CD4-positive, alpha-beta memory T cell (primary cell): ENCODE measurements around the gene MACF1. TPM values are rescaled to one million over a fixed set of nuclear protein-coding genes. Genes with fewer than 3 reads are reported as not detected.

ENCODE experiments used
- CTCF ChIA-PET: fragments of 350-600 bp; sonication (Branson Sonifier 250); formaldehyde crosslinking; loops from one replicate; lab custom pipeline; 2021; ENCODE audit warnings: inconsistent platforms; ENCODE audit not compliant: partially characterized antibody; lab: Charles Lee
- POLR2A ChIA-PET: fragments of 350-600 bp; sonication (Branson Sonifier 250); formaldehyde crosslinking; loops from one replicate; lab custom pipeline; 2021; ENCODE audit not compliant: partially characterized antibody; lab: Charles Lee
- DNase-seq, 5 donors: peaks; one replicate each; pipeline versions ENCODE4 v3.0.0 to v3.0.0-alpha.2; 2020 to 2022; ENCODE audit warnings: mixed read lengths in 1 of 5
- H3K27ac ChIP-seq: one replicate; pipeline ENCODE4 v1.7.0; 2013; ENCODE audit warnings: low read depth, low read length
- H3K27me3 ChIP-seq: 2 replicates; pipeline ENCODE4 v1.7.0; 2013; ENCODE audit warnings: mild to moderate bottlenecking, low read length, moderate library complexity; ENCODE audit not compliant: insufficient read depth
- H3K36me3 ChIP-seq: 2 replicates; pipeline ENCODE4 v1.7.0; 2013; ENCODE audit warnings: mild to moderate bottlenecking, low read length, moderate library complexity; ENCODE audit not compliant: insufficient read depth
- H3K4me1 ChIP-seq: 2 replicates; pipeline ENCODE4 v1.7.0; 2013; ENCODE audit warnings: mild to moderate bottlenecking, low read length, moderate library complexity; ENCODE audit not compliant: insufficient read depth
- H3K4me3 ChIP-seq, 2 donors: one replicate each; pipeline ENCODE4 v1.7.0; 2013; ENCODE audit warnings: low read length in 2 of 2, mild to moderate bottlenecking in 1 of 2
- H3K9me3 ChIP-seq, 2 donors: one replicate each; pipeline ENCODE4 v1.7.0; 2013; ENCODE audit warnings: low read length in 2 of 2, control low read depth in 1 of 2; ENCODE audit not compliant: control insufficient read depth in 1 of 2
- H3K27ac Mint-ChIP-seq, 7 donors: one replicate each; pipeline ENCODE4 v1.8.0; 2020 to 2021; ENCODE audit warnings: mixed read lengths in 7 of 7, mild to moderate bottlenecking in 6 of 7, inconsistent platforms in 3 of 7, moderate library complexity in 3 of 7
- H3K27me3 Mint-ChIP-seq, 2 donors: one replicate each; pipeline ENCODE4 v1.8.0; 2020 to 2021; ENCODE audit warnings: mixed read lengths in 2 of 2
- H3K36me3 Mint-ChIP-seq, 2 donors: one replicate each; pipeline ENCODE4 v1.8.0; 2020 to 2021; ENCODE audit warnings: mixed read lengths in 2 of 2, inconsistent platforms in 1 of 2, mild to moderate bottlenecking in 1 of 2
- H3K4me1 Mint-ChIP-seq, 4 donors: one replicate each; pipeline ENCODE4 v1.8.0; 2020 to 2021; ENCODE audit warnings: mixed read lengths in 4 of 4, mild to moderate bottlenecking in 1 of 4
- H3K4me3 Mint-ChIP-seq, 8 donors: one replicate each; pipeline ENCODE4 v1.8.0; 2020 to 2021; ENCODE audit warnings: mixed read lengths in 8 of 8, mild to moderate bottlenecking in 7 of 8, moderate library complexity in 6 of 8, inconsistent platforms in 3 of 8
- H3K9me3 Mint-ChIP-seq, 8 donors: one replicate each; pipeline ENCODE4 v1.8.0; 2020 to 2021; ENCODE audit warnings: mixed read lengths in 8 of 8, mild to moderate bottlenecking in 5 of 8, inconsistent platforms in 3 of 8, moderate library complexity in 1 of 8
- intact Hi-C: fragments of 100-400 bp; cut with micrococcal nuclease; formaldehyde crosslinking; loops from one replicate; pipeline ENCODE4 v1.15.1; 2023
- polyA plus RNA-seq, 2 donors: library from polyadenylated mRNA; unstranded; fragments of 300-500 nt; fragmentation: Illumina TruSeq; gene quantifications; one replicate each; pipeline ENCODE4 v1.2.3, GENCODE V29; 2021
- total RNA-seq, 2 experiments: library from RNA; stranded (reverse); gene quantifications; one replicate each; pipeline ENCODE4 v1.2.3, GENCODE V29; 2021

MACF1 gene
- total and polyA plus RNA-seq, 4 experiments from 2014 or later: 6.8 to 387 (median 222) TPM

GRCh38 chr1:39407510-39407895, 203.0 kb downstream of the MACF1 start:
- Histone ChIP-seq H3K4me1 (peaks cover 63% of the 10 kb centered on the region), H3K4me3 (no peak overlapping the region), H3K27ac (no peak overlapping the region), H3K9me3 (no peaks in the 10 kb centered on the region), H3K36me3 (peaks cover 2% of the 10 kb centered on the region), H3K27me3 (no peaks in the 10 kb centered on the region)
- H3K9me3 Mint-ChIP-seq: peaks cover 0 to 1% (median 0%) of the 10 kb centered on the region in 8 donors
- H3K36me3 Mint-ChIP-seq: peaks cover 17 to 21% of the 10 kb centered on the region in 2 donors
- CTCF ChIA-PET: interaction anchor here (1.1 kb wide), 1 partner anchor 16 kb away, joined by 3 read pairs; no protein-coding TSS in a partner anchor
- DNase-seq: no peak
- peak overlapping the region; percentile 87 to 94 (median 92) for H3K4me3 Mint-ChIP-seq
- H3K27me3 Mint-ChIP-seq: no peaks in the 10 kb centered on the region
- POLR2A ChIA-PET: interaction anchor here (1.5 to 2.6 kb wide), 2 partner anchors 10 to 13 kb away, joined by 5 to 9 read pairs; no protein-coding TSS in a partner anchor
- H3K4me1 Mint-ChIP-seq: peaks cover 52 to 72% (median 65%) of the 10 kb centered on the region in 4 donors
- intact Hi-C loops: loop anchor here (5.0 kb wide), 1 partner anchor 225 kb away; no protein-coding TSS in a partner anchor
- H3K27ac Mint-ChIP-seq: peak overlapping the region; percentile 25 to 85 (median 82)

- Mint-ChIP-seq H3K4me1 (peaks cover 49 to 72% (median 61%) of the 10 kb centered on the region in 4 donors), H3K27ac (peak overlapping the region; percentile 66 to 92 (median 82)), H3K9me3 (peaks cover 0 to 1% (median 0%) of the 10 kb centered on the region in 8 donors), H3K27me3 (no peaks in the 10 kb centered on the region), H3K36me3 (peaks cover 13 to 20% of the 10 kb centered on the region in 2 donors), H3K4me3 (peak overlapping the region; percentile 87 to 94 (median 92))
- Histone ChIP-seq H3K27ac (peak overlapping the region; percentile 58), H3K36me3 (peaks cover 7% of the 10 kb centered on the region), H3K4me1 (peaks cover 63% of the 10 kb centered on the region), H3K4me3 (peak overlapping the region in 1 of 2 donors; percentile 49), H3K27me3 (no peaks in the 10 kb centered on the region), H3K9me3 (no peaks in the 10 kb centered on the region)
- POLR2A ChIA-PET: interaction anchor here (1.5 to 2.6 kb wide), 3 partner anchors 11 to 283 kb away, joined by 4 to 9 read pairs (median 5); partner anchors contain the start of gene HPCAL4
- DNase-seq: no peak
- intact Hi-C loops: loop anchor here (1.0 to 5.0 kb wide), 2 partner anchors 10 to 226 kb away; no protein-coding TSS in a partner anchor
- CTCF ChIA-PET: interaction anchor here (1.1 to 4.3 kb wide), 2 partner anchors 9 to 17 kb away, joined by 3 to 61 read pairs; no protein-coding TSS in a partner anchor
Measured at GRCh38 chr1:39407896-39408640, 203.6 kb downstream of the MACF1 start.

- H3K4me1 ChIP-seq: peaks cover 63% of the 10 kb centered on the region
- H3K27me3 ChIP-seq: no peaks in the 10 kb centered on the region
- H3K4me1 Mint-ChIP-seq: peaks cover 46 to 72% (median 60%) of the 10 kb centered on the region in 4 donors
- H3K27ac Mint-ChIP-seq: peak overlapping the region in 1 of 7 donors; percentile 66
- H3K36me3 ChIP-seq: peaks cover 7% of the 10 kb centered on the region
- intact Hi-C loops: loop anchor here (1.0 to 5.0 kb wide), 2 partner anchors 10 to 226 kb away; no protein-coding TSS in a partner anchor
- POLR2A ChIA-PET: interaction anchor here (1.1 to 2.6 kb wide), 4 partner anchors 11 to 283 kb away, joined by 3 to 9 read pairs (median 4); partner anchors contain the start of gene HPCAL4
- peak overlapping the region; percentile 58 for H3K27ac ChIP-seq
- peak overlapping the region in 7 of 8 donors; percentile 54 to 93 (median 92) for H3K4me3 Mint-ChIP-seq
- peaks cover 9 to 19% of the 10 kb centered on the region in 2 donors for H3K36me3 Mint-ChIP-seq
- peak; percentile 73 to 90 (median 77) for DNase-seq
- H3K9me3 ChIP-seq: no peaks in the 10 kb centered on the region
- peak overlapping the region in 1 of 2 donors; percentile 59 for H3K4me3 ChIP-seq
- no peaks in the 10 kb centered on the region for H3K27me3 Mint-ChIP-seq
- H3K9me3 Mint-ChIP-seq: no peaks in the 10 kb centered on the region
- CTCF ChIA-PET: interaction anchor here (3.9 to 4.3 kb wide), 2 partner anchors 9 to 15 kb away, joined by 40 to 61 read pairs; no protein-coding TSS in a partner anchor
Measured at GRCh38 chr1:39408641-39409054, 204.2 kb downstream of the MACF1 start.

GRCh38 chr1:39409055-39409816, 204.7 kb downstream of the MACF1 start:
- ChIA-PET POLR2A (interaction anchor here (1.1 to 2.6 kb wide), 7 partner anchors 10 to 282 kb away, joined by 3 to 12 read pairs (median 4); partner anchors contain the start of gene HPCAL4), CTCF (interaction anchor here (0.9 to 4.3 kb wide), 6 partner anchors 10 to 151 kb away, joined by 3 to 61 read pairs (median 18); no protein-coding TSS in a partner anchor)
- H3K27ac Mint-ChIP-seq: peak overlapping the region in 6 of 7 donors; percentile 61 to 83 (median 75)
- H3K9me3 Mint-ChIP-seq: no peaks in the 10 kb centered on the region
- peaks cover 46 to 77% (median 62%) of the 10 kb centered on the region in 4 donors for H3K4me1 Mint-ChIP-seq
- DNase-seq: peak in 1 of 5 donors; percentile 42
- H3K36me3 Mint-ChIP-seq: peaks cover 9 to 25% of the 10 kb centered on the region in 2 donors
- Histone ChIP-seq H3K27me3 (no peaks in the 10 kb centered on the region), H3K4me3 (peak overlapping the region in 1 of 2 donors; percentile 59), H3K9me3 (no peaks in the 10 kb centered on the region), H3K36me3 (peaks cover 7% of the 10 kb centered on the region), H3K27ac (peak overlapping the region; percentile 50), H3K4me1 (peaks cover 63% of the 10 kb centered on the region)
- H3K4me3 Mint-ChIP-seq: peak overlapping the region; percentile 75 to 93 (median 84)
- intact Hi-C loops: loop anchor here (5.0 kb wide), 1 partner anchor 227 kb away; no protein-coding TSS in a partner anchor
- no peaks in the 10 kb centered on the region for H3K27me3 Mint-ChIP-seq

GRCh38 chr1:39410915-39411436, 206.5 kb downstream of the MACF1 start:
- peaks cover 38 to 73% (median 59%) of the 10 kb centered on the region in 4 donors for H3K4me1 Mint-ChIP-seq
- Histone ChIP-seq H3K27me3 (no peaks in the 10 kb centered on the region), H3K4me3 (no peak overlapping the region), H3K9me3 (no peaks in the 10 kb centered on the region), H3K27ac (no peak overlapping the region), H3K4me1 (peaks cover 45% of the 10 kb centered on the region), H3K36me3 (peaks cover 7% of the 10 kb centered on the region)
- ChIA-PET CTCF (interaction anchor here (0.8 to 4.3 kb wide), 23 partner anchors 9 to 313 kb away, joined by 3 to 61 read pairs (median 6); no protein-coding TSS in a partner anchor), POLR2A (interaction anchor here (1.0 to 2.2 kb wide), 6 partner anchors 12 to 99 kb away, joined by 3 to 12 read pairs (median 3); no protein-coding TSS in a partner anchor)
- peak; percentile 58 to 82 (median 66) for DNase-seq
- H3K4me3 Mint-ChIP-seq: peak overlapping the region in 5 of 8 donors; percentile 22 to 54 (median 42)
- no peaks in the 10 kb centered on the region for H3K9me3 Mint-ChIP-seq
- H3K27me3 Mint-ChIP-seq: no peaks in the 10 kb centered on the region
- peak overlapping the region; percentile 14 to 71 (median 48) for H3K27ac Mint-ChIP-seq
- intact Hi-C loops: loop anchor here (1.0 to 10.0 kb wide), 3 partner anchors 46 to 313 kb away; no protein-coding TSS in a partner anchor
- peaks cover 6 to 29% of the 10 kb centered on the region in 2 donors for H3K36me3 Mint-ChIP-seq
